Panc1 (cell line): ENCODE measurements around the gene KRTDAP. TPM values are rescaled to one million over a fixed set of nuclear protein-coding genes. Genes with fewer than 3 reads are reported as not detected.

Experiments
- ATAC-seq: fragments of 200-7000 bp; cut with Tn5 transposase; 2 replicates; pipeline ENCODE4 v1.9.1; 2020; ENCODE audit warnings: mild to moderate bottlenecking, moderate library complexity
- BruUV-seq: library from RNA; stranded (reverse); fragments of 400-500 nt; replicated peaks from 2 replicates; lab custom pipeline; 2021; lab: Mats Ljungman, UMichigan
- CTCF ChIA-PET: fragments of 300-600 bp; sonication (Branson Sonifier 250); formaldehyde crosslinking; loops from one replicate; lab custom pipeline; 2022; ENCODE audit warnings: antibody characterized with exemption; lab: Charles Lee
- POLR2A ChIA-PET: fragments of 300-600 bp; sonication (Branson Sonifier 250); formaldehyde crosslinking; loops from one replicate; lab custom pipeline; 2022; ENCODE audit warnings: antibody characterized with exemption; lab: Charles Lee
- DNase-seq: peaks from one replicate; pipeline ENCODE4 v3.0.0-alpha.2; 2010; ENCODE audit warnings: low read depth, low spot score
- H3K27ac ChIP-seq: 2 replicates; pipeline ENCODE4 v1.5.1; 2011; ENCODE audit warnings: mild to moderate bottlenecking, low read length, inconsistent platforms
- H3K27me3 ChIP-seq: fragments of 200-500 bp; sonication (Bioruptor generic); 2 replicates; pipeline ENCODE4 v1.6.0; 2014; ENCODE audit warnings: low read length, inconsistent platforms; ENCODE audit not compliant: control insufficient read depth, insufficient read depth
- H3K36me3 ChIP-seq: fragments of 200-500 bp; sonication (Bioruptor generic); 2 replicates; pipeline ENCODE4 v1.5.1; 2014; ENCODE audit warnings: inconsistent platforms, mild to moderate bottlenecking, low read length, moderate library complexity; ENCODE audit not compliant: control insufficient read depth, insufficient read depth
- H3K4me1 ChIP-seq: 2 replicates; pipeline ENCODE4 v1.5.1; 2011; ENCODE audit warnings: inconsistent platforms, mild to moderate bottlenecking, low read length, moderate library complexity; ENCODE audit not compliant: control insufficient read depth, insufficient read depth
- H3K4me3 ChIP-seq, 2 experiments: 2 replicates each; pipeline ENCODE4 v1.5.1; 2011 to 2012; ENCODE audit warnings: low read depth in 2 of 2, low read length in 2 of 2, mild to moderate bottlenecking in 2 of 2, inconsistent platforms in 1 of 2, moderate library complexity in 1 of 2
- H3K9me3 ChIP-seq: fragments of 200-500 bp; sonication (Bioruptor generic); 2 replicates; pipeline ENCODE4 v1.5.1; 2014; ENCODE audit warnings: low read depth, mild to moderate bottlenecking, inconsistent platforms, low read length, moderate library complexity; ENCODE audit not compliant: control insufficient read depth, insufficient read depth
- POLR2AphosphoS5 ChIP-seq: IDR thresholded peaks from 2 replicates; pipeline ENCODE4 v1.6.1; 2012; ENCODE audit warnings: mild to moderate bottlenecking, low read depth, low read length, moderate library complexity
- SIN3A ChIP-seq: IDR thresholded peaks from 2 replicates; pipeline ENCODE4 v1.6.1; 2012; ENCODE audit warnings: low read depth, mild to moderate bottlenecking, low read length, moderate library complexity, borderline replicate concordance; ENCODE audit not compliant: insufficient read depth
- TCF7L2 ChIP-seq: IDR thresholded peaks from 2 replicates; pipeline ENCODE4 v1.6.1; 2011; ENCODE audit warnings: mild to moderate bottlenecking, low read depth, low read length, inconsistent platforms
- in situ Hi-C: cut with HindIII; loops from 2 replicates; pipeline ENCODE4 v1.10.0; 2016; ENCODE audit warnings: low sequenced_read_pairs, low pct_unique_long_range_greater_than_20kb
- intact Hi-C: fragments of 100-400 bp; cut with micrococcal nuclease; formaldehyde crosslinking; loops from one replicate; pipeline ENCODE4 v1.10.0; 2022; ENCODE audit not compliant: unreplicated experiment
- total RNA-seq: library from RNA; stranded (reverse); gene quantifications from one replicate; pipeline ENCODE4 v1.2.1, GENCODE V29; 2021; ENCODE audit not compliant: unreplicated experiment
- TF ChIP-seq, protein P1 (sequence below), 2 experiments: IDR thresholded peaks; 2 replicates each; pipeline ENCODE4 v1.6.1; 2011 to 2012; ENCODE audit warnings: low read depth in 2 of 2, control low read depth in 1 of 2, low read length in 1 of 2, mild to moderate bottlenecking in 1 of 2, moderate library complexity in 1 of 2; ENCODE audit not compliant: insufficient read depth in 1 of 2
- TF ChIP-seq, protein P2 (sequence below): fragments of 450-650 bp; IDR thresholded peaks from 2 replicates; pipeline ENCODE4 v1.5.1; 2017; ENCODE audit warnings: mild to moderate bottlenecking

KRTDAP gene
- total RNA-seq, 1 experiment from 2014 or later, result not detected

DNA sequence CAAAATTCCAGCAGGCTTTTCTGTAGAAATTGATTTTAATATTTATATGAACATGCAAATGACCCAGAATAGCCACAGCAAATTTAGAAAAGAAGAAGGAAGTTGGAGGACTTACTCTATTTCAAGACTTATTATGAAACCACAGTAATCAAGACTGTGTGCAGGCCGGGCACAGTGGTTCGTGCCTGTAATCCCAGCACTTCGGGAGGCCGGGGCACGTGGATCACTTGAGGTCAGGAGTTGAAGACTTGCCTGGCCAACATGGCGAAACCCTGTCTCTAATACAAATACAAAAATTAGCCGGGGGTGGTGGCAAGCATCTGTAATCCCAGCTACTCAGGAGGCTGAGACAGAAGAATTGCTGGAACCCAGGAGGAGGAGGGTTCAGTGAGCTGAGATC is 48.2 kb downstream of the KRTDAP start:
- ChIA-PET POLR2A (no interaction called here), CTCF (no interaction called here)
- in situ Hi-C loops (no loop called here), intact Hi-C loops (no loop called here)
- TF ChIP-seq TCF7L2 (no peak), SIN3A (no peak), POLR2AphosphoS5 (no peak)
- TF ChIP-seq, protein P1, sequence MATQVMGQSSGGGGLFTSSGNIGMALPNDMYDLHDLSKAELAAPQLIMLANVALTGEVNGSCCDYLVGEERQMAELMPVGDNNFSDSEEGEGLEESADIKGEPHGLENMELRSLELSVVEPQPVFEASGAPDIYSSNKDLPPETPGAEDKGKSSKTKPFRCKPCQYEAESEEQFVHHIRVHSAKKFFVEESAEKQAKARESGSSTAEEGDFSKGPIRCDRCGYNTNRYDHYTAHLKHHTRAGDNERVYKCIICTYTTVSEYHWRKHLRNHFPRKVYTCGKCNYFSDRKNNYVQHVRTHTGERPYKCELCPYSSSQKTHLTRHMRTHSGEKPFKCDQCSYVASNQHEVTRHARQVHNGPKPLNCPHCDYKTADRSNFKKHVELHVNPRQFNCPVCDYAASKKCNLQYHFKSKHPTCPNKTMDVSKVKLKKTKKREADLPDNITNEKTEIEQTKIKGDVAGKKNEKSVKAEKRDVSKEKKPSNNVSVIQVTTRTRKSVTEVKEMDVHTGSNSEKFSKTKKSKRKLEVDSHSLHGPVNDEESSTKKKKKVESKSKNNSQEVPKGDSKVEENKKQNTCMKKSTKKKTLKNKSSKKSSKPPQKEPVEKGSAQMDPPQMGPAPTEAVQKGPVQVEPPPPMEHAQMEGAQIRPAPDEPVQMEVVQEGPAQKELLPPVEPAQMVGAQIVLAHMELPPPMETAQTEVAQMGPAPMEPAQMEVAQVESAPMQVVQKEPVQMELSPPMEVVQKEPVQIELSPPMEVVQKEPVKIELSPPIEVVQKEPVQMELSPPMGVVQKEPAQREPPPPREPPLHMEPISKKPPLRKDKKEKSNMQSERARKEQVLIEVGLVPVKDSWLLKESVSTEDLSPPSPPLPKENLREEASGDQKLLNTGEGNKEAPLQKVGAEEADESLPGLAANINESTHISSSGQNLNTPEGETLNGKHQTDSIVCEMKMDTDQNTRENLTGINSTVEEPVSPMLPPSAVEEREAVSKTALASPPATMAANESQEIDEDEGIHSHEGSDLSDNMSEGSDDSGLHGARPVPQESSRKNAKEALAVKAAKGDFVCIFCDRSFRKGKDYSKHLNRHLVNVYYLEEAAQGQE (IDR thresholded peaks at IDR 0.05; ENCODE audit: insufficient read depth in 1 of 2, low read depth in 2 of 2, low read length in 1 of 2), result no peak
- TF ChIP-seq, protein P2, sequence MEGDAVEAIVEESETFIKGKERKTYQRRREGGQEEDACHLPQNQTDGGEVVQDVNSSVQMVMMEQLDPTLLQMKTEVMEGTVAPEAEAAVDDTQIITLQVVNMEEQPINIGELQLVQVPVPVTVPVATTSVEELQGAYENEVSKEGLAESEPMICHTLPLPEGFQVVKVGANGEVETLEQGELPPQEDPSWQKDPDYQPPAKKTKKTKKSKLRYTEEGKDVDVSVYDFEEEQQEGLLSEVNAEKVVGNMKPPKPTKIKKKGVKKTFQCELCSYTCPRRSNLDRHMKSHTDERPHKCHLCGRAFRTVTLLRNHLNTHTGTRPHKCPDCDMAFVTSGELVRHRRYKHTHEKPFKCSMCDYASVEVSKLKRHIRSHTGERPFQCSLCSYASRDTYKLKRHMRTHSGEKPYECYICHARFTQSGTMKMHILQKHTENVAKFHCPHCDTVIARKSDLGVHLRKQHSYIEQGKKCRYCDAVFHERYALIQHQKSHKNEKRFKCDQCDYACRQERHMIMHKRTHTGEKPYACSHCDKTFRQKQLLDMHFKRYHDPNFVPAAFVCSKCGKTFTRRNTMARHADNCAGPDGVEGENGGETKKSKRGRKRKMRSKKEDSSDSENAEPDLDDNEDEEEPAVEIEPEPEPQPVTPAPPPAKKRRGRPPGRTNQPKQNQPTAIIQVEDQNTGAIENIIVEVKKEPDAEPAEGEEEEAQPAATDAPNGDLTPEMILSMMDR, result no peak
- Histone ChIP-seq H3K4me1 (no peaks in the 10 kb centered on the region), H3K4me3 (no peak overlapping the region), H3K27me3 (peaks cover 9% of the 10 kb centered on the region), H3K9me3 (no peaks in the 10 kb centered on the region), H3K27ac (no peak overlapping the region), H3K36me3 (no peaks in the 10 kb centered on the region)
- no TSS peak for BruUV-seq
- ATAC-seq (no peak), DNase-seq (no peak)

GRCh38 chr19:35439921-35440320 is 50.3 kb downstream of the KRTDAP start:
- no TSS peak for BruUV-seq
- CTCF ChIA-PET, result no interaction called here
- Histone ChIP-seq H3K27ac (no peak overlapping the region), H3K4me1 (no peaks in the 10 kb centered on the region), H3K27me3 (peaks cover 5% of the 10 kb centered on the region), H3K36me3 (no peaks in the 10 kb centered on the region), H3K9me3 (no peaks in the 10 kb centered on the region), H3K4me3 (no peak overlapping the region)
- POLR2A ChIA-PET, result no interaction called here
- intact Hi-C loops (no loop called here), in situ Hi-C loops (no loop called here)
- no peak for DNase-seq
- TF ChIP-seq, protein P2, result no peak
- TF ChIP-seq POLR2AphosphoS5 (no peak), SIN3A (no peak), TCF7L2 (no peak)
- TF ChIP-seq, protein P1 (IDR thresholded peaks at IDR 0.05; ENCODE audit: insufficient read depth in 1 of 2, low read depth in 2 of 2, low read length in 1 of 2), result no peak
- ATAC-seq, result no peak
